Measurements from ENCODE around the gene CDC42BPB.
A peak's percentile ranks its signal among the peaks of the same experiment; 100 is the strongest.

The CDC42BPB gene

DNA sequence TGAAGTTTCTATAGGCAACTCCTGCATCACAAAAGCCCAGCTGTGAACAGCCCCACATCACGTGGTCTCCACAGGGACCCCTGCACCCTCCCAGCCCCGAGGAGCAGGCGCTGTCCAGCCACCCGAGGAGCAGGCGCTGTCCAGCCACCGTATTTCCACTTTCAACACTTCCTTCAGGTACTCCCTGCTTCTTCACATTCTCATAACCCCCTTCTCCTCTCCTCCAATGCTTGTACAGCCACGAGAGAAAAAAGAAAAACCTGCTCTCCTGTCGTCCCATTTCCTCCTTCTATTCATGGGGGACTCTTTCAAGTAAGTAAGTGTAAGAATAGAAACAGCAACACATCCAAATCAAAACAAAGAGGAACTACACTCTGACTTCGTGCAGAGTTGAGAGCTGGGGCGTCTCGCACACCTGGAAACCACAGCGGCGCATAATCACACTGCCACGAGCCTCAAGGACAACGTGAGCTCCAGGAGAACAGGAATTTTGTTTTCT lies 11.9 kb downstream of the CDC42BPB start:
- Histone ChIP-seq H3K4me1 (ENCODE audit: control insufficient read depth, low read depth, low read length) (no peaks in the 10 kb centered on the region), H3K4ac (ENCODE audit: low read depth, low read length) (no peak overlapping the region), H4K8ac (ENCODE audit: low read depth, low read length) (no peak overlapping the region), H3K27me3 (ENCODE audit: insufficient read depth, low read length, poor library complexity) (no peaks in the 10 kb centered on the region), H2BK120ac (ENCODE audit: low read depth, low read length) (no peak overlapping the region), H2AK5ac (ENCODE audit: low read length) (no peak overlapping the region), H2BK15ac (replicated peaks; ENCODE audit: low read depth) (no peak overlapping the region), H3K36me3 (ENCODE audit: control insufficient read depth, insufficient read depth, low read length) (no peaks in the 10 kb centered on the region), H3K23ac (ENCODE audit: low read length) (no peak overlapping the region), H3K4me2 (ENCODE audit: low read length) (no peak overlapping the region), H3K56ac (ENCODE audit: low read length) (no peak overlapping the region), H3K27ac (ENCODE audit: low read depth, low read length) (no peak overlapping the region), H3K4me3 (ENCODE audit: low read length) (no peak overlapping the region), H2BK5ac (ENCODE audit: low read length) (no peak overlapping the region), H3K9ac (ENCODE audit: low read length) (no peak overlapping the region), H3K18ac (ENCODE audit: low read length) (no peak overlapping the region), H3K79me1 (ENCODE audit: low read length) (peaks cover 23% of the 10 kb centered on the region), H3K79me2 (ENCODE audit: control insufficient read depth, insufficient read depth, low read length) (peaks cover 55% of the 10 kb centered on the region), H4K5ac (ENCODE audit: low read length) (no peak overlapping the region)
- DNase-seq = no peak
- WGBS (ENCODE audit: extremely low coverage, insufficient coverage, low lambda C conversion rate) = no CpG with 5 or more reads among the region's 15 CpGs

DNA sequence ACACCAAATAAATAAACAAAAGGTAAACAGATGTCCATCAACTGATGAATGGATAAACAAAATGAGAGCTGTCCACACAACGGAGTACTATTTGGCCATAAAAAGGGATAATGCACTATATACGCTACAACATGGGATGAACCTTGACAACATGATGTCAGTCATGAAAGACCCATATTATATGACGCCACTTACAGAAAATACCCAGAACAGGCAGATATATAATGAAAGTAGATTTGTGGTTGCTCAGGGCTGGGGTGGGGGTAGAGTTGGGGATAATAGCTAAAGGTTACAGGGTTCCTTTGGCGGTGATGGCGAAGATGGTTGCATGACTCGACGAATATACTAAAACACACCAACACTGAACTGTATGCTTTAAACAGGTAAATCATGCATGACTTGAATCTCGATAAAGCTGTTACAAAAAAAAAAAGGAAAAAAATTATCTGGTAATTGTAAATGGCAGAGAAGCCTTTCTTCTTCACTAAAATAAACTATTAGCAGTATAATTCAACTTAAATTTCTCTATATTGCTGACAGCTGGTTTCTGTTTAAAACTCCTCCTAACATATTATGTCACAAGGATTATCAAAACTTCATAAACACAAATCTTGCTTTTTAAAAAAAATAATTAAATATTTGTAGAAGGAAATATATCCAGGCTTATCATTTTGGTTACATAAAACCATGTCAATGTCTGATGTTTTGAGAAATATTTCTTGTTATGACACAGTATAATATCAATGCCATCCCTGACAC lies 13.9 kb downstream of the CDC42BPB start:
- Histone ChIP-seq H3K79me2 (ENCODE audit: control insufficient read depth, insufficient read depth, low read length) (peaks cover 46% of the 10 kb centered on the region), H3K27ac (ENCODE audit: low read depth, low read length) (no peak overlapping the region), H3K56ac (ENCODE audit: low read length) (no peak overlapping the region), H4K8ac (ENCODE audit: low read depth, low read length) (no peak overlapping the region), H3K36me3 (ENCODE audit: control insufficient read depth, insufficient read depth, low read length) (no peaks in the 10 kb centered on the region), H3K4me3 (ENCODE audit: low read length) (no peak overlapping the region), H2AK5ac (ENCODE audit: low read length) (no peak overlapping the region), H3K27me3 (ENCODE audit: insufficient read depth, low read length, poor library complexity) (no peaks in the 10 kb centered on the region), H3K4me2 (ENCODE audit: low read length) (no peak overlapping the region), H3K9ac (ENCODE audit: low read length) (no peak overlapping the region), H3K23ac (ENCODE audit: low read length) (no peak overlapping the region), H2BK15ac (replicated peaks; ENCODE audit: low read depth) (no peak overlapping the region), H3K4ac (ENCODE audit: low read depth, low read length) (no peak overlapping the region), H2BK5ac (ENCODE audit: low read length) (no peak overlapping the region), H3K18ac (ENCODE audit: low read length) (no peak overlapping the region), H2BK120ac (ENCODE audit: low read depth, low read length) (no peak overlapping the region), H3K4me1 (ENCODE audit: control insufficient read depth, low read depth, low read length) (no peaks in the 10 kb centered on the region), H3K79me1 (ENCODE audit: low read length) (peaks cover 19% of the 10 kb centered on the region), H4K5ac (ENCODE audit: low read length) (no peak overlapping the region)
- no CpG with 5 or more reads among the region's 8 CpGs for WGBS (ENCODE audit: extremely low coverage, insufficient coverage, low lambda C conversion rate)
- no peak for DNase-seq

DNA sequence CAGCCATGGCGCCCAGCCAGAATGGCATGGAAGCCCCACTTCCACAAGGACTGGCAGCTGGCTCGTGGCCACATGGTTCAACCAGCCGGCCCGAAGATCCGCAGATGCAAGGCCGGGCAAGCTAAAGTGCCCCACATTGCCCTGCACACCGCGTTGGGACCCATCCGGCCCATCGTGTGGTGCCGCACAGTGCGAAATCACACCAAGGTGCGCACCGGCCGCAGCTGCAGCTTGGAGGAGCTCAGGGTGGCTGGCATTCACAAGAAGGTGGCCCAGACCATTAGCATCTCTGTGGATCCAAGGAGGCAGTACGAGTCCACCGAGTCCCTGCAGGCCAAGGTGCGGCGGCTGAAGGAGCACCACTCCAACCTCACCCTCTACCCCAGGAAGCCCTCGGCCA lies 15.9 kb downstream of the CDC42BPB start:
- H3K23ac ChIP-seq (ENCODE audit: low read length) = peak overlapping the region; percentile 66
- no peak overlapping the region for H3K4me2 ChIP-seq (ENCODE audit: low read length)
- H3K4ac ChIP-seq (ENCODE audit: low read depth, low read length) = no peak overlapping the region
- no peak overlapping the region for H2BK120ac ChIP-seq (ENCODE audit: low read depth, low read length)
- H3K36me3 ChIP-seq (ENCODE audit: control insufficient read depth, insufficient read depth, low read length) = no peaks in the 10 kb centered on the region
- DNase-seq = no peak
- no peak overlapping the region for H2AK5ac ChIP-seq (ENCODE audit: low read length)
- no peak overlapping the region for H4K5ac ChIP-seq (ENCODE audit: low read length)
- H4K8ac ChIP-seq (ENCODE audit: low read depth, low read length) = no peak overlapping the region
- no peak overlapping the region for H2BK15ac ChIP-seq (replicated peaks; ENCODE audit: low read depth)
- no peak overlapping the region for H3K18ac ChIP-seq (ENCODE audit: low read length)
- no peak overlapping the region for H3K4me3 ChIP-seq (ENCODE audit: low read length)
- H3K27me3 ChIP-seq (ENCODE audit: insufficient read depth, low read length, poor library complexity) = no peaks in the 10 kb centered on the region
- H3K79me2 ChIP-seq (ENCODE audit: control insufficient read depth, insufficient read depth, low read length) = peaks cover 46% of the 10 kb centered on the region
- no peak overlapping the region for H3K56ac ChIP-seq (ENCODE audit: low read length)
- no peak overlapping the region for H3K27ac ChIP-seq (ENCODE audit: low read depth, low read length)
- H3K4me1 ChIP-seq (ENCODE audit: control insufficient read depth, low read depth, low read length) = no peaks in the 10 kb centered on the region
- H3K79me1 ChIP-seq (ENCODE audit: low read length) = peaks cover 17% of the 10 kb centered on the region
- no peak overlapping the region for H3K9ac ChIP-seq (ENCODE audit: low read length)
- H2BK5ac ChIP-seq (ENCODE audit: low read length) = no peak overlapping the region
- WGBS (ENCODE audit: extremely low coverage, insufficient coverage, low lambda C conversion rate) = no CpG with 5 or more reads among the region's 20 CpGs

DNA sequence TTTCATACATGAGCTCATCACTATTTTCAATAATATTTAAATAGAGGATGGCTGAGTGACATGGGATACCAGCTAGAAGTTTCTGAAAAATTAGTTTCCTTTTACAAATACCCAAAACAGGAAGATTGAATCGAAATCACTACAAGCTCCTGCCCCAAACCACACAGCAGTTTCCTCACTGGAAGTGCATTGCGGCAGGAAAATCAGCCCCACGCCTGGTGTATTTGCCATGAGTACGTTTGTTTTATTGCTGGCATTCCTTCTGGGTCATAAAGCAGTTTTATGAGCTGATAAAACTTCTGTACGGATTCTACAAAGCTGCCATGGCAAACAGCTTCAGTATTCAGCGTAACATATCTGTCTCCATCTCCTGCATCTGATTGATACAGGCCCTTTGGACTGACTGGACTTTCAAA lies 23.7 kb downstream of the CDC42BPB start:
- Histone ChIP-seq H3K4ac (ENCODE audit: low read depth, low read length) (no peak overlapping the region), H3K79me2 (ENCODE audit: control insufficient read depth, insufficient read depth, low read length) (peaks cover 31% of the 10 kb centered on the region), H3K79me1 (ENCODE audit: low read length) (peaks cover 12% of the 10 kb centered on the region), H3K4me3 (ENCODE audit: low read length) (no peak overlapping the region), H4K5ac (ENCODE audit: low read length) (no peak overlapping the region), H3K4me2 (ENCODE audit: low read length) (no peak overlapping the region), H3K18ac (ENCODE audit: low read length) (no peak overlapping the region), H3K9ac (ENCODE audit: low read length) (no peak overlapping the region), H2AK5ac (ENCODE audit: low read length) (no peak overlapping the region), H3K23ac (ENCODE audit: low read length) (no peak overlapping the region), H2BK15ac (replicated peaks; ENCODE audit: low read depth) (no peak overlapping the region), H2BK120ac (ENCODE audit: low read depth, low read length) (no peak overlapping the region), H3K56ac (ENCODE audit: low read length) (no peak overlapping the region), H3K4me1 (ENCODE audit: control insufficient read depth, low read depth, low read length) (no peaks in the 10 kb centered on the region), H3K27me3 (ENCODE audit: insufficient read depth, low read length, poor library complexity) (no peaks in the 10 kb centered on the region), H3K27ac (ENCODE audit: low read depth, low read length) (no peak overlapping the region), H2BK5ac (ENCODE audit: low read length) (no peak overlapping the region), H4K8ac (ENCODE audit: low read depth, low read length) (no peak overlapping the region), H3K36me3 (ENCODE audit: control insufficient read depth, insufficient read depth, low read length) (no peaks in the 10 kb centered on the region)
- no peak for DNase-seq
- WGBS (ENCODE audit: extremely low coverage, insufficient coverage, low lambda C conversion rate) = no CpG with 5 or more reads among the region's 6 CpGs

DNA sequence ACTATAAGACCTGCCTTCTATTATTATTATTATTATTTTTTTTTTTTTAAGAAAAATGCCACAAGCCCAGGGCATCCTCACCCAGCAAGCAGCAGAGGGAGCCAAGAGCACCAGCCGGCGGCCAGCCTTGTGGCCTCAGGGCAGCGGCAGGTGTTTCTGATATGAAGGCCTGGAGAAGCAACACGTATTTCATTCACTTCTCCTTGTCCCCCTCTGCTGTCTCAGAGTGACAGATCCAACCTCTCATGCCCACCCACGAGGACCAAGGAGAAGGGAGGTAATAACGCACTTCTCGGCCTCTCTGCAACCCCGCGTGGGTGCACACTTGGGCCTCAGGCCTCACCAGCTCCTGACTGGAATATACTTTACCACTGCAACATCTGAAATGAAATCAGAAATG lies 25.4 kb downstream of the CDC42BPB start:
- Histone ChIP-seq H3K9ac (ENCODE audit: low read length) (no peak overlapping the region), H4K5ac (ENCODE audit: low read length) (no peak overlapping the region), H3K4me3 (ENCODE audit: low read length) (no peak overlapping the region), H2BK120ac (ENCODE audit: low read depth, low read length) (no peak overlapping the region), H3K4me1 (ENCODE audit: control insufficient read depth, low read depth, low read length) (no peaks in the 10 kb centered on the region), H2BK15ac (replicated peaks; ENCODE audit: low read depth) (no peak overlapping the region), H2AK5ac (ENCODE audit: low read length) (no peak overlapping the region), H3K36me3 (ENCODE audit: control insufficient read depth, insufficient read depth, low read length) (no peaks in the 10 kb centered on the region), H3K27ac (ENCODE audit: low read depth, low read length) (no peak overlapping the region), H3K56ac (ENCODE audit: low read length) (no peak overlapping the region), H4K8ac (ENCODE audit: low read depth, low read length) (no peak overlapping the region), H3K18ac (ENCODE audit: low read length) (no peak overlapping the region), H3K27me3 (ENCODE audit: insufficient read depth, low read length, poor library complexity) (no peaks in the 10 kb centered on the region), H3K4ac (ENCODE audit: low read depth, low read length) (no peak overlapping the region), H3K79me2 (ENCODE audit: control insufficient read depth, insufficient read depth, low read length) (peaks cover 35% of the 10 kb centered on the region), H3K79me1 (ENCODE audit: low read length) (peaks cover 16% of the 10 kb centered on the region), H3K4me2 (ENCODE audit: low read length) (no peak overlapping the region), H2BK5ac (ENCODE audit: low read length) (no peak overlapping the region), H3K23ac (ENCODE audit: low read length) (no peak overlapping the region)
- peak; percentile 47 for DNase-seq
- no CpG with 5 or more reads among the region's 9 CpGs for WGBS (ENCODE audit: extremely low coverage, insufficient coverage, low lambda C conversion rate)

DNA sequence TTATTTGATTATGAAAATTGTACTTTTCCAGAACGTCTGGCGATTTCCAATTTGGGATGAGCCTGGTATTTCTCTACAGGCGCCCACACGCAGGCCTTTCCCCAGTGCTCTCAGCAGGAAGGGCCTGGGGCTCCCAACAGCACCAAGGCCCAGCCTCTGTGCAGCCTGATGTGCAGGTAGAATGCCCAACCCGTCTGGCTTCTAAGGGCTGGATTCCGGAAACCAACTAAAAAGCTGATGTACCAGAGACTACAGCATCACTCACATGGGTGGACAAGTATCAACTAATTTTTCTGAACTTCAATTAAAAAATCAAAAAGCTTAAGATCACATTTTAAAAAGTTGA lies 25.8 kb downstream of the CDC42BPB start:
- WGBS (ENCODE audit: extremely low coverage, insufficient coverage, low lambda C conversion rate) = no CpG with 5 or more reads among the region's 6 CpGs
- H4K8ac ChIP-seq (ENCODE audit: low read depth, low read length) = no peak overlapping the region
- no peak overlapping the region for H3K4me3 ChIP-seq (ENCODE audit: low read length)
- no peak overlapping the region for H2AK5ac ChIP-seq (ENCODE audit: low read length)
- H3K4ac ChIP-seq (ENCODE audit: low read depth, low read length) = no peak overlapping the region
- no peak overlapping the region for H2BK5ac ChIP-seq (ENCODE audit: low read length)
- peaks cover 16% of the 10 kb centered on the region for H3K79me1 ChIP-seq (ENCODE audit: low read length)
- no peak overlapping the region for H3K23ac ChIP-seq (ENCODE audit: low read length)
- H3K4me1 ChIP-seq (ENCODE audit: control insufficient read depth, low read depth, low read length) = no peaks in the 10 kb centered on the region
- H2BK120ac ChIP-seq (ENCODE audit: low read depth, low read length) = no peak overlapping the region
- no peak overlapping the region for H3K56ac ChIP-seq (ENCODE audit: low read length)
- H3K79me2 ChIP-seq (ENCODE audit: control insufficient read depth, insufficient read depth, low read length) = peaks cover 32% of the 10 kb centered on the region
- H3K9ac ChIP-seq (ENCODE audit: low read length) = no peak overlapping the region
- DNase-seq = no peak
- no peaks in the 10 kb centered on the region for H3K36me3 ChIP-seq (ENCODE audit: control insufficient read depth, insufficient read depth, low read length)
- H3K18ac ChIP-seq (ENCODE audit: low read length) = no peak overlapping the region
- no peaks in the 10 kb centered on the region for H3K27me3 ChIP-seq (ENCODE audit: insufficient read depth, low read length, poor library complexity)
- no peak overlapping the region for H4K5ac ChIP-seq (ENCODE audit: low read length)
- no peak overlapping the region for H3K27ac ChIP-seq (ENCODE audit: low read depth, low read length)
- H2BK15ac ChIP-seq (replicated peaks; ENCODE audit: low read depth) = no peak overlapping the region
- no peak overlapping the region for H3K4me2 ChIP-seq (ENCODE audit: low read length)

Data from mesendoderm (in vitro differentiated cells).